ENCODE data around the gene C19orf67.

C19orf67 gene

GRCh38 chr19:14081797-14082674 is 3.5 kb downstream of the C19orf67 start:
- peak; percentile 60 for DNase-seq

- DNase-seq: peak; percentile 100
These were observed 4.4 kb downstream of the C19orf67 start for GRCh38 chr19:14080887-14081796.

- DNase-seq: no peak
These were observed 7.2 kb downstream of the C19orf67 start for GRCh38 chr19:14078411-14078810.

- no peak for DNase-seq
These were observed 11.4 kb downstream of the C19orf67 start for GRCh38 chr19:14073925-14074838.

GRCh38 chr19:14073261-14073924 is 12.2 kb downstream of the C19orf67 start:
- DNase-seq: peak; percentile 79

GRCh38 chr19:14072535-14073260 is 12.9 kb downstream of the C19orf67 start, which contains the start of gene MISP3:
MISP3 (plus strand) TSS chr19:14072786; CDS start chr19:14073310, 524 bp downstream.
- peak; percentile 49 for DNase-seq

- DNase-seq: no peak
These were observed 15.1 kb downstream of the C19orf67 start for GRCh38 chr19:14070268-14071050.

- no peak for DNase-seq
These were observed 19.4 kb downstream of the C19orf67 start for GRCh38 chr19:14066134-14066533.

GRCh38 chr19:14063105-14063504 is 22.5 kb downstream of the C19orf67 start:
- no peak for DNase-seq

- no peak for DNase-seq
These were observed 23.1 kb downstream of the C19orf67 start for GRCh38 chr19:14062558-14062855.

- DNase-seq: no peak
These were observed 23.6 kb downstream of the C19orf67 start, which contains the start of gene PALM3 for GRCh38 chr19:14061751-14062557. PALM3 (minus strand) TSS chr19:14062076; CDS start chr19:14061980, 96 bp downstream.

GRCh38 chr19:14061081-14061749 is 24.4 kb downstream of the C19orf67 start:
- DNase-seq: no peak

- no peak for DNase-seq
These were observed 25.9 kb downstream of the C19orf67 start for GRCh38 chr19:14059652-14060155.

GRCh38 chr19:14059093-14059480 is 26.5 kb downstream of the C19orf67 start:
- peak; percentile 56 for DNase-seq

GRCh38 chr19:14058182-14059092 is 27.1 kb downstream of the C19orf67 start:
- no peak for DNase-seq

- DNase-seq: no peak
These were observed 28.7 kb downstream of the C19orf67 start for GRCh38 chr19:14056741-14057356.

GRCh38 chr19:14056069-14056666 is 29.4 kb downstream of the C19orf67 start:
- no peak for DNase-seq

Data from CD4-positive, alpha-beta T cell treated with Interleukin-10 for 1 hour (primary cell).